WTC11 (cell line): ENCODE results near the gene ZGLP1.

Experiments
- ATF1 ChIP-seq: sonication (generic); formaldehyde crosslinking; IDR thresholded peaks from 2 replicates; pipeline ENCODE4 v1.8.1; 2023; ENCODE audit warnings: mild to moderate bottlenecking, moderate library complexity, missing genetic modification reagents
- ATF3 ChIP-seq: sonication (generic); formaldehyde crosslinking; conservative IDR thresholded peaks from 2 replicates; pipeline ENCODE4 v1.8.1; 2022; ENCODE audit warnings: mild to moderate bottlenecking, missing genetic modification reagents
- ATF6 ChIP-seq: sonication (generic); formaldehyde crosslinking; IDR thresholded peaks from 2 replicates; pipeline ENCODE4 v1.8.1; 2023; ENCODE audit warnings: mild to moderate bottlenecking, missing genetic modification reagents
- CBFB ChIP-seq: sonication (generic); formaldehyde crosslinking; IDR thresholded peaks from 2 replicates; pipeline ENCODE4 v1.8.1; 2022; ENCODE audit warnings: mild to moderate bottlenecking, low read depth, missing genetic modification reagents
- CTCF ChIP-seq: fragments of 200-600 bp; IDR thresholded peaks from 2 replicates; pipeline ENCODE4 v1.8.0; 2022; ENCODE audit warnings: antibody characterized with exemption
- GABPB1 ChIP-seq: sonication (generic); formaldehyde crosslinking; IDR thresholded peaks from 2 replicates; pipeline ENCODE4 v1.8.1; 2023; ENCODE audit warnings: mild to moderate bottlenecking, missing genetic modification reagents
- HMGXB4 ChIP-seq: sonication (generic); formaldehyde crosslinking; IDR thresholded peaks from 2 replicates; pipeline ENCODE4 v1.8.1; 2023; ENCODE audit warnings: mild to moderate bottlenecking, moderate library complexity, missing genetic modification reagents
- MAX ChIP-seq: sonication (generic); formaldehyde crosslinking; IDR thresholded peaks from 2 replicates; pipeline ENCODE4 v1.8.0; 2022; ENCODE audit warnings: mild to moderate bottlenecking, missing genetic modification reagents
- NR2C2 ChIP-seq: sonication (generic); formaldehyde crosslinking; IDR thresholded peaks from 2 replicates; pipeline ENCODE4 v1.8.0; 2022; ENCODE audit warnings: mild to moderate bottlenecking, missing genetic modification reagents
- RELA ChIP-seq: sonication (generic); formaldehyde crosslinking; IDR thresholded peaks from 2 replicates; pipeline ENCODE4 v1.8.1; 2022; ENCODE audit warnings: missing genetic modification reagents, mild to moderate bottlenecking, borderline replicate concordance
- ZMAT4 ChIP-seq: fragments of 250-450 bp; sonication (Bioruptor Pico); IDR thresholded peaks from 2 replicates; pipeline ENCODE4 v1.9.0; 2021; ENCODE audit warnings: mild to moderate bottlenecking
- ZNF281 ChIP-seq: sonication (generic); formaldehyde crosslinking; IDR thresholded peaks from 2 replicates; pipeline ENCODE4 v1.8.0; 2023; ENCODE audit warnings: mild to moderate bottlenecking, missing genetic modification reagents

- TF ChIP-seq ZMAT4 (CRISPR knock-in tag), result no peak
- TF ChIP-seq CTCF, result no peak
- TF ChIP-seq HMGXB4 (CRISPR knock-in tag), result no peak
- TF ChIP-seq MAX, result peak; percentile 60; the same call in 1 of the 2 replicates
- TF ChIP-seq NR2C2 (CRISPR knock-in tag), result no peak
- TF ChIP-seq ATF6 (CRISPR knock-in tag), result no peak
- no peak for TF ChIP-seq ATF1 (CRISPR knock-in tag)
- no peak for TF ChIP-seq CBFB (CRISPR knock-in tag)
- TF ChIP-seq ZNF281 (CRISPR knock-in tag), result no peak
- no peak for TF ChIP-seq RELA (CRISPR knock-in tag)
- TF ChIP-seq GABPB1 (CRISPR knock-in tag), result peak; percentile 20; the same call in 1 of the 2 replicates
- no peak for TF ChIP-seq ATF3 (CRISPR knock-in tag)
Measured at GRCh38 chr19:10286803-10287737, 22.5 kb downstream of the ZGLP1 start, which contains the start of gene ICAM4.
